ENCODE data around the gene CTTNBP2. TPM values are rescaled to one million over a fixed set of nuclear protein-coding genes. Genes with fewer than 3 reads are reported as not detected.

CTTNBP2 gene
- total RNA-seq, 2 donors from 2014 or later, result 5.7 to 8.3 TPM

- Histone ChIP-seq H3K4me3 (no peak overlapping the region), H3K4me1 (replicated peaks) (no peaks in the 10 kb centered on the region), H3K27me3 (replicated peaks; ENCODE audit: insufficient read depth) (no peaks in the 10 kb centered on the region), H3K9me3 (no peaks in the 10 kb centered on the region), H3K36me3 (no peaks in the 10 kb centered on the region), H3K27ac (no peak overlapping the region)
- no peak for DNase-seq (ENCODE audit: low spot score)
- TF ChIP-seq POLR2AphosphoS5 (IDR thresholded peaks at IDR 0.05) (no peak), POLR2A (IDR thresholded peaks at IDR 0.05) (no peak), CTCF (IDR thresholded peaks at IDR 0.05) (no peak)
- 90% methylated on average over 2 of the region's 2 CpGs for WGBS
- intact Hi-C loops (cut with DNase I), result no loop called here
Observed at GRCh38 chr7:117803476-117803875, 69.8 kb downstream of the CTTNBP2 start.

- WGBS, result 87% methylated on average over 2 of the region's 2 CpGs
Observed at GRCh38 chr7:117802660-117803059, 70.6 kb downstream of the CTTNBP2 start.

GRCh38 chr7:117800841-117801240 is 72.4 kb downstream of the CTTNBP2 start:
- Histone ChIP-seq H3K4me1 (replicated peaks) (no peaks in the 10 kb centered on the region), H3K36me3 (no peaks in the 10 kb centered on the region), H3K27me3 (replicated peaks; ENCODE audit: insufficient read depth) (no peaks in the 10 kb centered on the region), H3K27ac (no peak overlapping the region), H3K4me3 (no peak overlapping the region), H3K9me3 (no peaks in the 10 kb centered on the region)
- no peak for TF ChIP-seq CTCF (IDR thresholded peaks at IDR 0.05)
- TF ChIP-seq POLR2AphosphoS5 (IDR thresholded peaks at IDR 0.05), result no peak
- TF ChIP-seq POLR2A (IDR thresholded peaks at IDR 0.05), result no peak
- DNase-seq (ENCODE audit: low spot score), result no peak
- intact Hi-C loops (cut with DNase I), result no loop called here
- whole genome bisulfite sequencing, result 91% methylated on average over 1 of the region's 1 CpG

More at GRCh38 chr7:117802660-117803059, 70.6 kb downstream of the CTTNBP2 start:
- H3K27ac ChIP-seq, result no peak overlapping the region
- no peaks in the 10 kb centered on the region for H3K9me3 ChIP-seq
- no peak overlapping the region for H3K4me3 ChIP-seq
- no peaks in the 10 kb centered on the region for H3K27me3 ChIP-seq (replicated peaks; ENCODE audit: insufficient read depth)
- intact Hi-C loops (cut with DNase I), result no loop called here
- H3K36me3 ChIP-seq, result no peaks in the 10 kb centered on the region
- DNase-seq (ENCODE audit: low spot score), result no peak
- H3K4me1 ChIP-seq (replicated peaks), result no peaks in the 10 kb centered on the region
- TF ChIP-seq POLR2A (IDR thresholded peaks at IDR 0.05) (no peak), POLR2AphosphoS5 (IDR thresholded peaks at IDR 0.05) (no peak), CTCF (IDR thresholded peaks at IDR 0.05) (no peak)

- intact Hi-C loops (cut with DNase I), result no loop called here
- no peak overlapping the region for H3K27ac ChIP-seq
- no peaks in the 10 kb centered on the region for H3K36me3 ChIP-seq
- H3K27me3 ChIP-seq (replicated peaks; ENCODE audit: insufficient read depth), result no peaks in the 10 kb centered on the region
- WGBS, result 52% methylated on average over 3 of the region's 3 CpGs
- TF ChIP-seq POLR2AphosphoS5 (IDR thresholded peaks at IDR 0.05) (no peak), POLR2A (IDR thresholded peaks at IDR 0.05) (no peak), CTCF (IDR thresholded peaks at IDR 0.05) (no peak)
- no peaks in the 10 kb centered on the region for H3K9me3 ChIP-seq
- DNase-seq (ENCODE audit: low spot score), result no peak
- H3K4me1 ChIP-seq (replicated peaks), result no peaks in the 10 kb centered on the region
- no peak overlapping the region for H3K4me3 ChIP-seq
Observed at GRCh38 chr7:117800406-117800805, 72.8 kb downstream of the CTTNBP2 start.

- WGBS, result 43% methylated on average over 1 of the region's 1 CpG
- H3K4me1 ChIP-seq (replicated peaks), result no peaks in the 10 kb centered on the region
- H3K9me3 ChIP-seq, result no peaks in the 10 kb centered on the region
- TF ChIP-seq POLR2AphosphoS5 (IDR thresholded peaks at IDR 0.05) (no peak), POLR2A (IDR thresholded peaks at IDR 0.05) (no peak), CTCF (IDR thresholded peaks at IDR 0.05) (no peak)
- DNase-seq (ENCODE audit: low spot score), result no peak
- intact Hi-C loops (cut with DNase I), result no loop called here
- H3K27me3 ChIP-seq (replicated peaks; ENCODE audit: insufficient read depth), result no peaks in the 10 kb centered on the region
- H3K4me3 ChIP-seq, result no peak overlapping the region
- no peak overlapping the region for H3K27ac ChIP-seq
- no peaks in the 10 kb centered on the region for H3K36me3 ChIP-seq
Observed at GRCh38 chr7:117796889-117797288, 76.4 kb downstream of the CTTNBP2 start.

Data from prostate gland (tissue), 2 donors.